Measurements from ENCODE around the gene TNIP2.

- TF ChIP-seq CTCF (IDR thresholded peaks at IDR 0.05; ENCODE audit: poor library complexity) (no peak), EZH2phosphoT487 (IDR thresholded peaks at IDR 0.05; ENCODE audit: low read depth, severe bottlenecking, unreplicated experiment) (no peak), EZH2 (IDR thresholded peaks at IDR 0.05; ENCODE audit: borderline replicate concordance) (no peak)
These were observed 12.0 kb upstream of the TNIP2 start for GRCh38 chr4:2768124-2768523.

Data from hepatocyte (in vitro differentiated cells).